B cell (primary cell): ENCODE data around the gene GSTO2. TPM values are rescaled to one million over a fixed set of nuclear protein-coding genes. Genes with fewer than 3 reads are reported as not detected.

Experiments used
- ATAC-seq: fragments of 200-7000 bp; cut with Tn5 transposase; one replicate; pipeline ENCODE4 v1.10.0; 2021; ENCODE audit warnings: low read depth, mild to moderate bottlenecking, moderate number of reproducible peaks, moderate library complexity
- CTCF ChIA-PET: fragments of 350-600 bp; sonication (Branson Sonifier 250); formaldehyde crosslinking; loops from one replicate; lab custom pipeline; 2021; ENCODE audit warnings: antibody characterized with exemption, inconsistent platforms; lab: Charles Lee
- POLR2A ChIA-PET: fragments of 350-600 bp; sonication (Branson Sonifier 250); formaldehyde crosslinking; loops from one replicate; lab custom pipeline; 2021; ENCODE audit warnings: antibody characterized with exemption; lab: Charles Lee
- DNase-seq: peaks from one replicate; pipeline ENCODE4 v3.0.0; 2013
- H2AFZ ChIP-seq: 2 replicates; pipeline ENCODE4 v1.6.1; 2012; ENCODE audit warnings: mild to moderate bottlenecking, low read depth, low read length; ENCODE audit not compliant: insufficient read depth, poor library complexity, severe bottlenecking
- H3K27ac ChIP-seq, 2 donors: 1 replicate in 1 of 2; 2 replicates in 1 of 2; pipeline ENCODE4 v1.5.1; 2012 to 2013; ENCODE audit warnings: low read length in 2 of 2, mild to moderate bottlenecking in 2 of 2, moderate library complexity in 1 of 2
- H3K27me3 ChIP-seq, 4 experiments: fragments of 200-600 bp in 1 of 4; sonication (generic) in 1 of 4; replicated peaks in 1 of 4; 1 replicate in 2 of 4; 2 replicates in 2 of 4; pipeline versions ENCODE4 v1.6.1 to v1.7.0; 2013 to 2016; ENCODE audit warnings: low read length in 3 of 4, mild to moderate bottlenecking in 2 of 4, mixed read lengths in 1 of 4, moderate library complexity in 1 of 4; ENCODE audit not compliant: insufficient read depth in 4 of 4, control insufficient read depth in 3 of 4; ENCODE audit errors: control extremely low read depth in 1 of 4
- H3K36me3 ChIP-seq, 2 experiments: replicated peaks in 1 of 2; 1 replicate in 1 of 2; 2 replicates in 1 of 2; pipeline versions ENCODE4 v1.6.1 to v1.7.1; 2013; ENCODE audit warnings: low read length in 1 of 2; ENCODE audit not compliant: insufficient read depth in 2 of 2, control insufficient read depth in 1 of 2; ENCODE audit errors: control extremely low read depth in 1 of 2, extremely low read depth in 1 of 2
- H3K4me1 ChIP-seq, 2 donors: fragments of 200-600 bp in 1 of 2; sonication (generic) in 1 of 2; 1 replicate in 1 of 2; 2 replicates in 1 of 2; pipeline versions ENCODE4 v1.5.1 to v1.6.1; 2013 to 2017; ENCODE audit warnings: low read length in 2 of 2; ENCODE audit not compliant: control insufficient read depth in 2 of 2, insufficient read depth in 2 of 2
- H3K4me2 ChIP-seq: replicated peaks from 2 replicates; pipeline ENCODE3; 2012; ENCODE audit warnings: mild to moderate bottlenecking, low read depth, low read length; ENCODE audit not compliant: poor library complexity, severe bottlenecking
- H3K4me3 ChIP-seq, 5 experiments: fragments of 200-600 bp in 1 of 5; sonication (generic) in 1 of 5; 1 replicate in 3 of 5; 2 replicates in 2 of 5; pipeline versions ENCODE4 v1.5.1 to v1.7.0; 2011 to 2016; ENCODE audit warnings: low read length in 4 of 5, mild to moderate bottlenecking in 4 of 5, low read depth in 2 of 5, control low read depth in 1 of 5, moderate library complexity in 1 of 5; ENCODE audit not compliant: insufficient read depth in 1 of 5; ENCODE audit errors: control extremely low read depth in 1 of 5, extremely low read depth in 1 of 5
- H3K79me2 ChIP-seq: fragments of 200-600 bp; sonication (generic); one replicate; pipeline ENCODE4 v1.6.0; 2016; ENCODE audit warnings: low read length; ENCODE audit not compliant: control insufficient read depth, insufficient read depth
- H3K9ac ChIP-seq: fragments of 200-600 bp; sonication (generic); 2 replicates; pipeline ENCODE4 v1.6.1; 2017; ENCODE audit warnings: mild to moderate bottlenecking, low read length, moderate library complexity
- H3K9me3 ChIP-seq, 3 donors: one replicate each; pipeline versions ENCODE4 v1.6.1 to v1.7.1; 2013; ENCODE audit warnings: low read length in 2 of 3; ENCODE audit not compliant: control insufficient read depth in 2 of 3, insufficient read depth in 1 of 3; ENCODE audit errors: control extremely low read depth in 1 of 3
- H4K20me1 ChIP-seq: 2 replicates; pipeline ENCODE4 v1.6.0; 2012; ENCODE audit warnings: mild to moderate bottlenecking, low read length; ENCODE audit not compliant: insufficient read depth, control insufficient read depth, poor library complexity, severe bottlenecking
- H3K27ac Mint-ChIP-seq: one replicate; pipeline ENCODE4 v1.8.0; 2021; ENCODE audit warnings: mixed read lengths
- H3K27me3 Mint-ChIP-seq: one replicate; pipeline ENCODE4 v1.8.0; 2021; ENCODE audit warnings: mixed read lengths
- H3K4me1 Mint-ChIP-seq: one replicate; pipeline ENCODE4 v1.8.0; 2021; ENCODE audit warnings: mixed read lengths
- H3K4me3 Mint-ChIP-seq: one replicate; pipeline ENCODE4 v1.8.0; 2021; ENCODE audit warnings: mixed read lengths
- H3K9me3 Mint-ChIP-seq: one replicate; pipeline ENCODE4 v1.8.0; 2022; ENCODE audit warnings: mixed read lengths; ENCODE audit not compliant: insufficient read depth
- CTCF ChIP-seq: fragments of 200-600 bp; IDR thresholded peaks from one replicate; pipeline ENCODE4 v1.8.0; 2022; ENCODE audit warnings: antibody characterized with exemption, mild to moderate bottlenecking
- EZH2 ChIP-seq: IDR thresholded peaks from 2 replicates; pipeline ENCODE4 v1.6.1; 2012; ENCODE audit warnings: borderline replicate concordance, low read depth, mild to moderate bottlenecking, moderate library complexity, low read length; ENCODE audit not compliant: insufficient read depth, poor library complexity, severe bottlenecking
- WGBS: methylation state at CpG from one replicate; pipeline ENCODE4 v1.1.5; 2013; ENCODE audit warnings: missing lambda C conversion rate; ENCODE audit not compliant: insufficient coverage; 5-methylcytosine and 5-hydroxymethylcytosine counted together
- intact Hi-C: fragments of 100-400 bp; cut with micrococcal nuclease; formaldehyde crosslinking; loops from one replicate; pipeline ENCODE4 v1.10.0; 2022
- polyA plus RNA-seq: library from polyadenylated mRNA; depleted of rRNA; stranded (reverse); fragments of >200 nt; gene quantifications from 2 replicates; pipeline ENCODE4 v1.2.3, GENCODE V29; 2012
- total RNA-seq, 2 donors: library from RNA; stranded (reverse); fragments of 120-200 nt in 1 of 2; gene quantifications; 1 replicate in 1 of 2; 2 replicates in 1 of 2; pipeline versions ENCODE4 v1.2.3 to v1.2.4, GENCODE V29; 2013 to 2022

GSTO2 gene
- total and polyA plus RNA-seq, 2 donors (not counting 1 experiment from before 2014, with no cell fraction given), result 0.16 to 0.89 TPM

- no peak overlapping the region for H3K27ac Mint-ChIP-seq
- DNase-seq (no peak), ATAC-seq (no peak)
- no peaks in the 10 kb centered on the region for H3K4me1 ChIP-seq
- H2AFZ ChIP-seq, result no peak overlapping the region
- H3K9me3 ChIP-seq, result no peaks in the 10 kb centered on the region
- WGBS, result 65% methylated on average over 11 of the region's 17 CpGs
- no peak overlapping the region for H3K4me3 Mint-ChIP-seq
- no peak overlapping the region for H3K9ac ChIP-seq
- CTCF ChIA-PET, result interaction anchor here (0.8 to 9.9 kb wide), 5 partner anchors 8 to 53 kb away, joined by 3 to 160 read pairs (median 8); no protein-coding TSS in a partner anchor
- no peaks in the 10 kb centered on the region for H3K9me3 Mint-ChIP-seq
- intact Hi-C loops, result no loop called here
- peaks cover 26% of the 10 kb centered on the region for H3K27me3 Mint-ChIP-seq
- H3K27me3 ChIP-seq, result peaks cover 0 to 17% (median 0%) of the 10 kb centered on the region in 4 experiments
- H4K20me1 ChIP-seq, result no peaks in the 10 kb centered on the region
- H3K4me3 ChIP-seq, result no peak overlapping the region
- peak; percentile 41 for TF ChIP-seq CTCF
- TF ChIP-seq EZH2, result no peak
- H3K79me2 ChIP-seq, result no peaks in the 10 kb centered on the region
- no peak overlapping the region for H3K27ac ChIP-seq
- H3K4me2 ChIP-seq, result no peak overlapping the region
- POLR2A ChIA-PET, result no interaction called here
- no peaks in the 10 kb centered on the region for H3K4me1 Mint-ChIP-seq
- H3K36me3 ChIP-seq, result no peaks in the 10 kb centered on the region
Observed at GRCh38 chr10:104297697-104298660, 29.0 kb downstream of the GSTO2 start.
